Panc1 (cell line): Measurements from ENCODE around the gene PPP1R13L. TPM values are rescaled to one million over a fixed set of nuclear protein-coding genes. Genes with fewer than 3 reads are reported as not detected.

Experiments
- ATAC-seq: fragments of 200-7000 bp; cut with Tn5 transposase; 2 replicates; pipeline ENCODE4 v1.9.1; 2020; ENCODE audit warnings: mild to moderate bottlenecking, moderate library complexity
- BruUV-seq: library from RNA; stranded (reverse); fragments of 400-500 nt; replicated peaks from 2 replicates; lab custom pipeline; 2021; lab: Mats Ljungman, UMichigan
- CTCF ChIA-PET: fragments of 300-600 bp; sonication (Branson Sonifier 250); formaldehyde crosslinking; loops from one replicate; lab custom pipeline; 2022; ENCODE audit warnings: antibody characterized with exemption; lab: Charles Lee
- POLR2A ChIA-PET: fragments of 300-600 bp; sonication (Branson Sonifier 250); formaldehyde crosslinking; loops from one replicate; lab custom pipeline; 2022; ENCODE audit warnings: antibody characterized with exemption; lab: Charles Lee
- DNase-seq: peaks from one replicate; pipeline ENCODE4 v3.0.0-alpha.2; 2010; ENCODE audit warnings: low read depth, low spot score
- H3K27ac ChIP-seq: 2 replicates; pipeline ENCODE4 v1.5.1; 2011; ENCODE audit warnings: mild to moderate bottlenecking, low read length, inconsistent platforms
- H3K27me3 ChIP-seq: fragments of 200-500 bp; sonication (Bioruptor generic); 2 replicates; pipeline ENCODE4 v1.6.0; 2014; ENCODE audit warnings: low read length, inconsistent platforms; ENCODE audit not compliant: control insufficient read depth, insufficient read depth
- H3K36me3 ChIP-seq: fragments of 200-500 bp; sonication (Bioruptor generic); 2 replicates; pipeline ENCODE4 v1.5.1; 2014; ENCODE audit warnings: inconsistent platforms, mild to moderate bottlenecking, low read length, moderate library complexity; ENCODE audit not compliant: control insufficient read depth, insufficient read depth
- H3K4me1 ChIP-seq: 2 replicates; pipeline ENCODE4 v1.5.1; 2011; ENCODE audit warnings: inconsistent platforms, mild to moderate bottlenecking, low read length, moderate library complexity; ENCODE audit not compliant: control insufficient read depth, insufficient read depth
- H3K4me3 ChIP-seq, 2 experiments: 2 replicates each; pipeline ENCODE4 v1.5.1; 2011 to 2012; ENCODE audit warnings: low read depth in 2 of 2, low read length in 2 of 2, mild to moderate bottlenecking in 2 of 2, inconsistent platforms in 1 of 2, moderate library complexity in 1 of 2
- H3K9me3 ChIP-seq: fragments of 200-500 bp; sonication (Bioruptor generic); 2 replicates; pipeline ENCODE4 v1.5.1; 2014; ENCODE audit warnings: low read depth, mild to moderate bottlenecking, inconsistent platforms, low read length, moderate library complexity; ENCODE audit not compliant: control insufficient read depth, insufficient read depth
- CTCF ChIP-seq: fragments of 450-650 bp; IDR thresholded peaks from 2 replicates; pipeline ENCODE4 v1.5.1; 2017; ENCODE audit warnings: mild to moderate bottlenecking
- POLR2AphosphoS5 ChIP-seq: IDR thresholded peaks from 2 replicates; pipeline ENCODE4 v1.6.1; 2012; ENCODE audit warnings: mild to moderate bottlenecking, low read depth, low read length, moderate library complexity
- REST ChIP-seq, 2 experiments: IDR thresholded peaks; 2 replicates each; pipeline ENCODE4 v1.6.1; 2011 to 2012; ENCODE audit warnings: low read depth in 2 of 2, control low read depth in 1 of 2, low read length in 1 of 2, mild to moderate bottlenecking in 1 of 2, moderate library complexity in 1 of 2; ENCODE audit not compliant: insufficient read depth in 1 of 2
- SIN3A ChIP-seq: IDR thresholded peaks from 2 replicates; pipeline ENCODE4 v1.6.1; 2012; ENCODE audit warnings: low read depth, mild to moderate bottlenecking, low read length, moderate library complexity, borderline replicate concordance; ENCODE audit not compliant: insufficient read depth
- TCF7L2 ChIP-seq: IDR thresholded peaks from 2 replicates; pipeline ENCODE4 v1.6.1; 2011; ENCODE audit warnings: mild to moderate bottlenecking, low read depth, low read length, inconsistent platforms
- in situ Hi-C: cut with HindIII; loops from 2 replicates; pipeline ENCODE4 v1.10.0; 2016; ENCODE audit warnings: low sequenced_read_pairs, low pct_unique_long_range_greater_than_20kb
- intact Hi-C: fragments of 100-400 bp; cut with micrococcal nuclease; formaldehyde crosslinking; loops from one replicate; pipeline ENCODE4 v1.10.0; 2022; ENCODE audit not compliant: unreplicated experiment
- total RNA-seq: library from RNA; stranded (reverse); gene quantifications from one replicate; pipeline ENCODE4 v1.2.1, GENCODE V29; 2021; ENCODE audit not compliant: unreplicated experiment

PPP1R13L gene
- total RNA-seq, 1 experiment from 2014 or later: 39.1 TPM

- in situ Hi-C loops (no loop called here), intact Hi-C loops (no loop called here)
- TF ChIP-seq REST (IDR thresholded peaks at IDR 0.05; ENCODE audit: insufficient read depth in 1 of 2, low read depth in 2 of 2, low read length in 1 of 2): no peak
- no peak for TF ChIP-seq SIN3A
- TF ChIP-seq TCF7L2: no peak
- peak; percentile 83 for TF ChIP-seq CTCF
- Histone ChIP-seq H3K27ac (peak overlapping the region; percentile 90), H3K4me3 (peak overlapping the region; percentile 94 to 96), H3K27me3 (no peaks in the 10 kb centered on the region), H3K36me3 (peaks cover 4% of the 10 kb centered on the region; the same call in 1 of the 2 replicates), H3K4me1 (peaks cover 14% of the 10 kb centered on the region), H3K9me3 (no peaks in the 10 kb centered on the region)
- ATAC-seq (peak; percentile 59), DNase-seq (no peak)
- POLR2A ChIA-PET: interaction anchor here (0.6 to 0.7 kb wide), 2 partner anchors 19 to 290 kb away, joined by 3 to 8 read pairs; no protein-coding TSS in a partner anchor
- BruUV-seq: no TSS peak
- CTCF ChIA-PET: interaction anchor here (0.6 to 1.3 kb wide), 4 partner anchors 12 to 83 kb away, joined by 4 to 8 read pairs (median 4); no protein-coding TSS in a partner anchor
These were observed 2.4 kb downstream of the PPP1R13L start for GRCh38 chr19:45402298-45403061.

GRCh38 chr19:45401815-45402214 is 3.1 kb downstream of the PPP1R13L start:
- CTCF ChIA-PET: interaction anchor here (1.2 to 1.3 kb wide), 2 partner anchors 77 to 84 kb away, joined by 4 to 8 read pairs; no protein-coding TSS in a partner anchor
- peaks cover 4% of the 10 kb centered on the region; the same call in 1 of the 2 replicates for H3K36me3 ChIP-seq
- no peak for TF ChIP-seq POLR2AphosphoS5
- TF ChIP-seq SIN3A: no peak
- no peak for TF ChIP-seq CTCF
- no peak for TF ChIP-seq TCF7L2
- no peak for TF ChIP-seq REST (IDR thresholded peaks at IDR 0.05; ENCODE audit: insufficient read depth in 1 of 2, low read depth in 2 of 2, low read length in 1 of 2)
- no peaks in the 10 kb centered on the region for H3K9me3 ChIP-seq
- BruUV-seq: no TSS peak
- peak overlapping the region in 1 of 2 experiments; percentile 26; a peak in 1 of 4 replicates for H3K4me3 ChIP-seq
- intact Hi-C loops (no loop called here), in situ Hi-C loops (no loop called here)
- H3K27ac ChIP-seq: peak overlapping the region; percentile 44
- H3K27me3 ChIP-seq: no peaks in the 10 kb centered on the region
- ATAC-seq (no peak), DNase-seq (no peak)
- peaks cover 14% of the 10 kb centered on the region for H3K4me1 ChIP-seq
- POLR2A ChIA-PET: interaction anchor here (0.6 to 0.7 kb wide), 2 partner anchors 19 to 290 kb away, joined by 3 to 8 read pairs; no protein-coding TSS in a partner anchor
